HG03139 (cell line): ENCODE data around the gene PPP6R1.

ENCODE experiments used
- ATAC-seq: cut with Tn5 transposase; IDR thresholded peaks from one replicate; pipeline ENCODE4 v1.9.1; 2021; ENCODE audit not compliant: unreplicated experiment

PPP6R1 gene

DNA sequence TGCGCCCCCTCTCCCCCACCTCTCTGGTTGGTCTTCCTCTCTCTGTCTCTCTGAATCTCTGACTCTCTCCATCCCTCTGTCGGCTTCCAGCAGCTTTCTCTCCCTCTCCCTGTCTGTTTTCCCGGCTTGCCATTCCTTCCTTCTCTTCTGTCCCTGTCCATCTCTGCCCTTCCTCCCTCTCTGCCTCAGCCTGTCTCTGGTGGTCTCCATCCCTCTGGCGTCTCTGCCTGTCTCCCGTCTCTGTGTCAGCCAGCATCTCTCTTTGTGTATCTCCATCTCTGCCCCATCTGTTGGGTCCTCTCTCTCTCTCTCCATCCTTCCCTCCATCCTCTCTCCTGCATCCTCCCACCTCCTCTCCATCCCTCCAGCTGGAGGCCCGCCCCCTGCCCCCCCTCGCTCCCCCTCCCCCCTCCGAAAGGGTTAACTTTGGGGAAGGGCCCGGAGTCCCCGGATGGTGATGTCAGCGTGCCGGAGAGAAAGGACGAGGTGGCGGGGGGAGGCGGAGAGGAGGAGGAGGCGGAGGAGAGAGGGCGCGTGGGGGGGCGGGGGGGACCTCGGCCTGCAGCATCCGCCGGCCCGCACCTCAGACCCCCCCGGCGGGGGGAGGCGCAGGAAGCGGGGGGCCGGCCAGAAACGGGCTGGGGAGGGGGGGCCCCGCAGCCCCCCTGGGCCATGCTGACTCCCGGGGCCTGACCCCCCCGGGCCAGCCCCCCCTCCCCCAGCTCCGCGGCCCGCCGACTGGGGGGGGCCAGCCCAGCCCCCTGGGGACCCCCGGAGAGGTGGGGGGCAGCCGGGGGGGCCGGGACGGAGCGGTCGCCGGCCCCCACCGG, 24.9 kb upstream of the PPP6R1 start, which contains the start of gene BRSK1:
Gene BRSK1, plus strand, starts transcription at position 450 of the 830 bp plus-strand sequence. CDS start 446 bp downstream, outside the sequence.
- ATAC-seq: no peak

GRCh38 chr19:55279770-55280643, 21.2 kb upstream of the PPP6R1 start, which contains the start of gene HSPBP1:
HSPBP1 (minus strand) TSS chr19:55280110; CDS start chr19:55279608, 502 bp downstream.
- peak; percentile 69 for ATAC-seq

- no peak for ATAC-seq
Measured at GRCh38 chr19:55279340-55279739, 20.5 kb upstream of the PPP6R1 start.

- no peak for ATAC-seq
Measured at GRCh38 chr19:55278391-55279135, 19.7 kb upstream of the PPP6R1 start.

DNA sequence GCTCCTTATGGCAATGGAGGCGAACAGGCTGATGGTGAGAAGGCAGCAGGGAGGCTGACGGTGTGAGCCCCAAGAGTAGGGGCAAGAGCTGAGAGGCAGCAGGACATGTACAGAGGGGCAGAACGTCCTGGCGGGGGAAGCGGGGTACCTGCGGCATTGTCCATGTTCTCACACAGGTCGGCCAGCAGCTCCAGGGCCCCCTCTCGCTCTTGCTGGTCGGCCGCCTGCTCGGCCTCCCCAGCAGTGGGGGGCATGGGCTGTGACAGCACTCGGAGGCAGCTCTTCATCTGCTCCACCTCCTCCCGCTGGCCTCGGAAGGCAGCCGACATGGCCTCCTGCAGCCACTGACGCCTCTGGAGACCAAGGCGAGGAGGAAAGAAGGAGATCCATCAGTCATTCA, 18.7 kb upstream of the PPP6R1 start:
- no peak for ATAC-seq

DNA sequence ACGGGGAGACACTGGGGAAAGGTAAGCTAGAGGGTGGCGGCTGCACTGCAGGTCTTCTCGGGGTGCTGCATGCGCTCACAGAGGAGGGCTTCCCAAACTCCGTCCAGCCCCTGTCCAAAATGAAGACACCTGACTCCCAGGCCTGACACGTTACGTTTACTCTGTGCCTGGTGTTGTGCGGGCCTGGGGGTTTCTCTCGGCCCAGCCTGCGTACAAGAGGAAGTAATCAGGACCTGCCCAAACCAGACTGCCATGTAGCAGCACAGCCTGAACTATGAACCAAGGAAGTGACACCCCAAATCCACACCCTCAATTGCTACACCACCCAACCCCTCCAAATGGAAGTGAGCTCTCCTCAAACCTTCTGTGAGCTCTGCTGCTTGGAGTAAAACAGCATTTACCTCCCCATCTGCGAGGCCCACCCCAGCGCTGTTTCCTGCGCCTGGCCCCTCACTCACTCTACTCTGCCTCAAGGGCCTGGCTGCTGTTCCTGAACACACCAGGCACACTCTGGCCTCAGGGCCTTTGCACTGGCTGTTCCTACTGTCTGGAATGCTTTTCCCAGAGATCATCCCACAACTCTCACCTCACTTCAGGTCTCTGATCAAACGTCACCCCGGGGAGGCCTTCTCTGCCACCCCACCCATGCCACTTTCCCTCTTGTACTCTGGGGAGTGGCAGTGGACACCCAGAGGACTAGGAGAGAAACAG, 18.1 kb upstream of the PPP6R1 start:
- ATAC-seq: no peak

- ATAC-seq: no peak
Measured at GRCh38 chr19:55275851-55276719, 17.3 kb upstream of the PPP6R1 start.

- ATAC-seq: no peak
Measured at GRCh38 chr19:55273978-55274707, 15.3 kb upstream of the PPP6R1 start.

DNA sequence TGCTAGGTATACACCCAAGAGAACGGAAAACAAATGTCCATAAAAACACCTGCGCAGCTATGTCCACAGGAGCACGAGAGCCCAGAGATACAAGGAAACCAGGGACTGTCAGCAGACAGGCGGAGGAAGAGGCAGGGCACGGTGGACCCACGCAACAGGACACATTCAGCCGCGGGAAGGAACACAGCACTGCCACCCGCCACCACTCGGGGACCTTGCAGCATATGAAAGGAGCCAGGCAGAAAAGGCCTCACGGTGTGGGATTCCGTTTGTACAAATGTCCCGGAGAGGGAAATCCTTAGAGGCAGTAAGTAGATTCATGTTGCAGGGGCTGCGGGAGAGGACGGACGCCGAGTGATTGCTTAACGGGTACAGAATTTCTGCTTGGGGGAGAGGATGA, 13.3 kb upstream of the PPP6R1 start:
- ATAC-seq: no peak

DNA sequence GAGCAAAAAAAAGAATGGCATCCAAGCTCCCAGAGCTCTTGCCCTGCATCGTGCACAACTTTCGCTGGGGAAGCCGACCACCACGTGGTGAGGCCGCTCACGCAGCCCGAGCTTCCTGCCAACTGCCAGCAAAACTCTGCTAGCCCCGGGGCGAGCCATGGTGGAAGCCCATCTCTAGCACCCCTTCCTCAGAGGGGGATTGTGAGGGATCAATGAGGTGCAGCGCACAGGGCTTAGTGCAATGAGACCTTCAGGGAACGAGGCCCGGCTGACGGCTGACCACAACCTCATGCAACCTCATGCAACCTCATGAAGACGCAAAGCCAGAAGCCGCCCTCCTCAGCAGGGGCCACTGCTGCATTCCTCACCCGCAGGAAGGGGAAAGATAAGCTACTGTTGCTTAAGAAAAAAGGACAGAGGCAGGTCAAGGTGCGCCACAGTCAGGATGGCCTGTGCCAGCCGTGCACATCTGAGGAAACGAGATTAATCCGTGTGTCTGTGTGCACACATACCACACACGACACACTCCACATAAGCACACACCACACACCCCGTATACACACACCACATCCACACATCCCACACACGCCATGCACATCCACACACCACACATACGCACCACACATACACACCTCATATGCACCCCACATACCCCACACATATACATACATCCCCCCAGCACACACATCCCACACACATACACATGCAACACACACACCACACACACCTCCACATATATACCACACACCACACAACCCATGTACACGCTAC, 11.5 kb upstream of the PPP6R1 start:
- ATAC-seq: no peak

DNA sequence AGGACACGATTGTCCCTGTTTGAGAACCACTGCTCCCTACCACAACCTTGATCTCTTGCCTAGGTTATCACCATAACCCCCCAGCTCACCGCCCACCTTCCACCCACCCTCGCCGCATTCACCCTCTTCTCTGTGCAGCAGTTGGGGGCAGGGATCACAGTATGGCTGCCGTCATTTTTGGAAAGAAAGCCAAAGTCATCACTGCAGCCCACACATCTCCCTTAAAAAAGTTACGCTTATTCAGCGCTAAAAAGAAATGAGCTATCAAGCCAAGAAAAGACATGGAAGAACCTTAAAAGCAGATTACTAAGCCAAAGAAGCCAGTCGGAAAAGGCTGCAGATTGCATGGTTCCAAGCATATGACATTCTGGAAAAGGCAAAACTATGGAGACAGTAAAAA, 10.5 kb upstream of the PPP6R1 start:
- ATAC-seq: no peak

GRCh38 chr19:55266840-55267239, 8.0 kb upstream of the PPP6R1 start:
- no peak for ATAC-seq

DNA sequence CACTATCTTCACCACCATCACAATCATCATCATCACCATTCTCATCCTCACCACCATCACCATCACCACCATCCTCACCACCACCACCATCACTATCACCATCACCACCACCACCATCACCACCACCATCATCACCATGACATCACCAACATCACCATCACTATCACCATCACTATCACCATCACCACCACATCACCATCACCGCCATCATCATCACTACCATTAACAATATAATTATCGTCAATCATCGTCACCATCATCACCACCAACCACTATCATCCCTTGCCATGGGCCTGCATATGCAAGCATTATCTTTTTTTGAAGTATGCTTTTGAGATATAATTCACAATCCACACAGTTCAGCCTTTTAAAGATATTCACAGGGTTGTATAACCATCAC, 7.6 kb upstream of the PPP6R1 start:
- no peak for ATAC-seq

- ATAC-seq: no peak
Measured at GRCh38 chr19:55265723-55266386, 7.0 kb upstream of the PPP6R1 start.

DNA sequence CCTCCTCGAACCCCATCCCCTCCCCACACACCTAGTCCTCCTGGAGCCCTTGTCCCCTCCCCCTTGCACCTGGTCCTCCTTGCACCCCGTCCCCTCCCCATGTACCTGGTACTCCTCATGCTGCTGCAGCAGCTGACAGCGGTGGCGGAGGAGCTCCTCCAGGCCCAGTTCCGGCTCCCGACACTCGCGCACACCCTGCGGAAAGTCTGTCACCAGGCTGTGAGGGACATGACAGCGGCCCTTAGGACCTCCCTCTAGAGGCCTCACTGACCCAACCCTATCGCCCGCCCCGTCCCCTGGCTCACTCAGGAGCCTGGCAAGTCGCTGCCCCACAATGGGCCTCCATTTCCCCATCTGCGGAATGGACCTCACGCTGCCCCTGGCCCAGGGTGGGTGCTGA, 6.4 kb upstream of the PPP6R1 start:
- ATAC-seq: no peak

GRCh38 chr19:55264531-55264930, 5.7 kb upstream of the PPP6R1 start:
- ATAC-seq: no peak

DNA sequence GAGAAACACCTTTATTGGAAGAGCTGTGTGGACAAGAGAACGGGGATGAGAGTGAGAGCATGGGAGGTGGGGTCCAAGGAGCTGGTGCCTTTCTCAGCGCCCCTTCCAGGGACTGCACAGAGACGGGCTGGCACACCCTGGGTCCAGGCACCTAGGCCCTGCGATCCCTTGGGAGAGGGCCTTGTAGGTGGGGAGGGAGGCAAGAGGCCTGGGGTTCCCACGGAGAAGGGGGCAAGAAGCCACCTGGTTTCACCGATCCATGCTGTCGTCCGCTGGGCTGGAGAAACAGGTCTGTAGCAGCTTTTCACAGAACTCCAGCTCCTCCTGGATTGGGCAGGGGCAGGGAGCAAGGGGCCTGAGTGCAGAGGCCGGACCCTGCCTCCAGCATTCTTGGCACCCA, 3.5 kb upstream of the PPP6R1 start:
- ATAC-seq: no peak
